Epithelial cell of proximal tubule (primary cell): Measurements from ENCODE around the gene PDE6C. TPM values are rescaled to one million over a fixed set of nuclear protein-coding genes. Genes with fewer than 3 reads are reported as not detected.

ENCODE experiments used
- DNase-seq: peaks from one replicate; pipeline ENCODE4 v3.0.0-alpha.2; 2011; ENCODE audit warnings: low read depth
- H3K4me3 ChIP-seq: 2 replicates; pipeline ENCODE4 v1.5.1; 2011; ENCODE audit warnings: low read depth, mild to moderate bottlenecking, low read length
- total RNA-seq: library from RNA; depleted of rRNA; stranded (reverse); fragments of >200 nt; gene quantifications from 2 replicates; pipeline ENCODE4 v1.2.3, GENCODE V29; 2015
- TF ChIP-seq, protein P1 (sequence below): conservative IDR thresholded peaks from 2 replicates; pipeline ENCODE4 v1.5.1; 2012; ENCODE audit warnings: low read depth, mild to moderate bottlenecking, low read length

The PDE6C gene
- not detected in 2 replicates for total RNA-seq

DNA sequence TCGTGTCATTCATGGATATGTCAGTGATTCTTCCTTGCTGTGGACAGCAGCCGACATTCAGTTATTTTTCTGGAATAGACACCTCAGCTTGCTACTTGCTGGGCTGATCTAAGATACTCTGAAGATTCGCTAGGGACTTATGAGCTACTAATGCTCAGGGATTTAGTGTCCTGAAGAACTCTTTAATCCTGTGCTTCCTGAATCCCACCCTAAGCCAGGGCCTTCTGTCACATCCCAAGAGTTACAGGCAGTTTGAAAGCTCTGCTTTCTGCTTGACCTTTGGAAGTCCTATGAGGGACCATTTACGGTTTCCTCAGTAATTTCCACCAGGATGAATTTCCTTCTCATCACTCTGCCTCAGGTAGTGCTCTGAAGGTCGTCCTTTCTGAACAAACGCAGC is at the start of gene PDE6C:
Gene PDE6C, plus strand, starts transcription at position 227 of the 400 bp plus-strand sequence. CDS start 189 bp downstream, outside the sequence.
- no peak within 1 kb of the TSS for H3K4me3 ChIP-seq
- no peak for DNase-seq
- TF ChIP-seq, protein P1, sequence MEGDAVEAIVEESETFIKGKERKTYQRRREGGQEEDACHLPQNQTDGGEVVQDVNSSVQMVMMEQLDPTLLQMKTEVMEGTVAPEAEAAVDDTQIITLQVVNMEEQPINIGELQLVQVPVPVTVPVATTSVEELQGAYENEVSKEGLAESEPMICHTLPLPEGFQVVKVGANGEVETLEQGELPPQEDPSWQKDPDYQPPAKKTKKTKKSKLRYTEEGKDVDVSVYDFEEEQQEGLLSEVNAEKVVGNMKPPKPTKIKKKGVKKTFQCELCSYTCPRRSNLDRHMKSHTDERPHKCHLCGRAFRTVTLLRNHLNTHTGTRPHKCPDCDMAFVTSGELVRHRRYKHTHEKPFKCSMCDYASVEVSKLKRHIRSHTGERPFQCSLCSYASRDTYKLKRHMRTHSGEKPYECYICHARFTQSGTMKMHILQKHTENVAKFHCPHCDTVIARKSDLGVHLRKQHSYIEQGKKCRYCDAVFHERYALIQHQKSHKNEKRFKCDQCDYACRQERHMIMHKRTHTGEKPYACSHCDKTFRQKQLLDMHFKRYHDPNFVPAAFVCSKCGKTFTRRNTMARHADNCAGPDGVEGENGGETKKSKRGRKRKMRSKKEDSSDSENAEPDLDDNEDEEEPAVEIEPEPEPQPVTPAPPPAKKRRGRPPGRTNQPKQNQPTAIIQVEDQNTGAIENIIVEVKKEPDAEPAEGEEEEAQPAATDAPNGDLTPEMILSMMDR = no peak

DNA sequence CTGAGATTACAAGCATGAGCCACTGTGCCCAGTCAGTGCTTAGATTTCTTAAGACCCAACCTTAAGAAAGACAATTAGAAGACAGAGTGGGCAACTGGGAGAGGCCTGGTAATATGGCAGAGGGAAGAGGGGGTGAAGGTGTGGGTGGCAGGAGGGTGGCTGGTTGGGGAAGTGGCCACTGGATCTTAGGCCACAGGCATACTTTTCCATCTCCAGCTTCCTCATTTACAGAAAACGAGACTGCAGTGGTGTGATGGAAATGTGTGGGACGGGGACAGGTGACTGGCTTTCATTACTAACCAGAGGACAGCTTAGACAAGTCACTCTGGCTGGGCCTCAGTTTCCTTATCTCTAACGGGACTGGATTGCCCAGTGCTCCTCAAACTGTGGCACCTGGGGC is 46.9 kb upstream of the PDE6C start:
- no peak overlapping the region for H3K4me3 ChIP-seq
- TF ChIP-seq, protein P1 = no peak
- DNase-seq = no peak

DNA sequence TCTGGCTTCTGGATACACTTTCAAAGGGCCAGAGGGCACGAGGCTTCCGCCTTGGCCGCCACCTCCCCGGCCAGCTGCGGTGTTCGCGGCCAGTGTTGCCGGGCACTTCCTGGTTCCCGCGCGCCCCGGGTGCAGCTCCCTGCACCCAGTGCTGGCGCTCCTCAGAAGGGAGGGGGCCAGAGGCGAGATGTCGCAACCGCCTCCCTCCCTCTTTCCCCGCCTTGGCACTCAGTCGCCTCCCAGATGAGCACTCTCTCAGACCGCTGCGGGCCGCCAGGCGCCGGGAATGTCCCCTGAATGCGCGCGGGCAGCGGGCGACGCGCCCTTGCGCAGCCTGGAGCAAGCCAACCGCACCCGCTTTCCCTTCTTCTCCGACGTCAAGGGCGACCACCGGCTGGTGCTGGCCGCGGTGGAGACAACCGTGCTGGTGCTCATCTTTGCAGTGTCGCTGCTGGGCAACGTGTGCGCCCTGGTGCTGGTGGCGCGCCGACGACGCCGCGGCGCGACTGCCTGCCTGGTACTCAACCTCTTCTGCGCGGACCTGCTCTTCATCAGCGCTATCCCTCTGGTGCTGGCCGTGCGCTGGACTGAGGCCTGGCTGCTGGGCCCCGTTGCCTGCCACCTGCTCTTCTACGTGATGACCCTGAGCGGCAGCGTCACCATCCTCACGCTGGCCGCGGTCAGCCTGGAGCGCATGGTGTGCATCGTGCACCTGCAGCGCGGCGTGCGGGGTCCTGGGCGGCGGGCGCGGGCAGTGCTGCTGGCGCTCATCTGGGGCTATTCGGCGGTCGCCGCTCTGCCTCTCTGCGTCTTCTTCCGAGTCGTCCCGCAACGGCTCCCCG is 45.7 kb upstream of the PDE6C start, which contains the start of gene FFAR4:
Gene FFAR4, plus strand, starts transcription at position 231 of the 842 bp plus-strand sequence. Its CDS starts 56 bp downstream, at position 287.
- TF ChIP-seq, protein P1 = no peak
- peak within 1 kb of the TSS; percentile 19 for H3K4me3 ChIP-seq
- no peak for DNase-seq

DNA sequence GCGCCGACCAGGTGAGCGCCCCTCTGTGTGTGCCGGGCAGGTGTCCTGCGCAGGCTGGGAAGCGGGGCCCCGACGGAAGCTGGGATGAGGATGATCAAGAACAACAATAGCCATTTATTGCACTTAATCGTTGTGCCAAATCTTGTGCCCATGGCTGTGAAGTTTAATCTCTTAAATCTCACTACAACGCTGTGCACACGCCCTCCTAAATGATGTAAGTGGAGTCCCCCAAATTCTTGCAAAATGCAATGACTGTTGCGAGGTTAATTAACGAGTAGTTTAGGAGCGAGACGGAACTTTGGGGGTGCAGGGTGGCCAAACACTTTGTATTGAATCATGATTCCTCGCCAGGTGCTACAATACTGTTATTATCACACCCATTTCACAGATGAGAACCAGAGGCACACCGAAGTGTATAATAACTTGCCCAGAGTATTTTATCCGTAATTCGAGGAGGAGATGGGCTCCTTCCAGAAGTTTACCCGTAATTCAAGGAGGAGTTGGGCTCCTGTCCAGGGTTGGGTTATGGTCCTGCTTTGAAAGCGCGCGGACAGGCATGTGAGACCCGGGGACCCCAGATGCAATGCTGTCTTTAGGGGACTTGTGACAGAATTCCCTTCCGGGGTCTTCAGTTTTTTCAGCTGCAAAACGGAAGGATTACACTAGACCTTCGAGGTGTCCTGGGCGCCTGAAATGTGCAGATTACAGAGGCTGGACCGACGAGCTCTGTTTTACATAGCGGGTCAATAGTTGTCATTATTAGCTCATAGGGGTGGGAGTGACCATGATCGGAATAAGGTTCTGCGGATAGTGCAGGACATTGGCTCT is 44.8 kb upstream of the PDE6C start:
- H3K4me3 ChIP-seq = no peak overlapping the region
- no peak for DNase-seq

DNA sequence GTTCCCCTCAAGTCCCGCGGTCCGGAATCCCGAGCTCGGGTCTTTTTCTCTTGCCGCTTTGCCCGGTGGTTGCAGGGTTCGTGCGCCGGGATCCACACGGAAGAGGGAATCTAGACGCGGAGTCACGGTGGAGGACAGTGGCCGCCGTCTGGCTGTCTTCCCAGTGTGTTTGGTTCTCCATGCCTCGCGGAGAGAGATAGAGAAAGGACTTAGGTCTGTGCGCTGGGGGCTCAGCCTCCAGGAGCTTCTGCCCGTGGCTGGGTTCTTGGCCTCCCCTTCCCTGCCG is 44.3 kb upstream of the PDE6C start:
- DNase-seq = no peak
- H3K4me3 ChIP-seq = no peak overlapping the region
- TF ChIP-seq, protein P1 = no peak

More for the DNA sequence above, 44.8 kb upstream of the PDE6C start:
- TF ChIP-seq, protein P1 = no peak

DNA sequence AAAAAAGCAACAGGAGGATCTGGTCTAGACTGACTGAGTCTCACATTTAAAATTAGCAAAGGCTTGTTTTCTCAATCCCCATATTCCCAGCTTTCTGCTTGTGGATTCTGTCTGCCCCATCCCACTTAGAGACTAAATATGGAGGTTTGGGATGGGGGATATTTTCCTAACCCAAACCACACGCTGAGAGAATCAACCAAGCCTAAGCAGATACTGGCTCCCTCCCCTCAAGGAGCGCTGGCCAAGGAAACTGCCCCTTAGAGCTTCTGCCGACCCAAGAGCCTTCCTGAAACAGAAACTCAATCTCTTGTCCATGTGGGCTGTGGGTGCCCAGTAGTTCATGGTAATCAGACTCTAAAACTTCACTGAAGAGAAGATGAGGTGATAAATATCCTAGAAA is 42.0 kb upstream of the PDE6C start:
- TF ChIP-seq, protein P1 = no peak
- H3K4me3 ChIP-seq = no peak overlapping the region
- DNase-seq = no peak
